ENCODE results near the gene USP24.

USP24 gene

GRCh38 chr1:55051169-55051568, 164.0 kb downstream of the USP24 start:
- Mint-ChIP-seq H3K4me3 (no peak overlapping the region), H3K4me1 (ENCODE audit: low read depth) (no peaks in the 10 kb centered on the region), H3K9me3 (no peaks in the 10 kb centered on the region), H3K27me3 (no peaks in the 10 kb centered on the region), H3K27ac (no peak overlapping the region), H3K36me3 (ENCODE audit: low read depth) (no peaks in the 10 kb centered on the region)

GRCh38 chr1:55050283-55050682, 164.9 kb downstream of the USP24 start:
- no peak overlapping the region for H3K4me3 Mint-ChIP-seq
- no peaks in the 10 kb centered on the region for H3K27me3 Mint-ChIP-seq
- no peak overlapping the region for H3K27ac Mint-ChIP-seq
- H3K4me1 Mint-ChIP-seq (ENCODE audit: low read depth) = no peaks in the 10 kb centered on the region
- no peaks in the 10 kb centered on the region for H3K36me3 Mint-ChIP-seq (ENCODE audit: low read depth)
- H3K9me3 Mint-ChIP-seq = no peaks in the 10 kb centered on the region

- Mint-ChIP-seq H3K4me3 (no peak overlapping the region), H3K27ac (no peak overlapping the region), H3K27me3 (no peaks in the 10 kb centered on the region), H3K36me3 (ENCODE audit: low read depth) (no peaks in the 10 kb centered on the region), H3K4me1 (ENCODE audit: low read depth) (no peaks in the 10 kb centered on the region), H3K9me3 (no peaks in the 10 kb centered on the region)
Measured at GRCh38 chr1:55049914-55050278, 165.3 kb downstream of the USP24 start.

GRCh38 chr1:55049271-55049913, 165.8 kb downstream of the USP24 start:
- H3K27ac Mint-ChIP-seq = no peak overlapping the region
- no peaks in the 10 kb centered on the region for H3K9me3 Mint-ChIP-seq
- H3K36me3 Mint-ChIP-seq (ENCODE audit: low read depth) = no peaks in the 10 kb centered on the region
- no peaks in the 10 kb centered on the region for H3K4me1 Mint-ChIP-seq (ENCODE audit: low read depth)
- H3K4me3 Mint-ChIP-seq = no peak overlapping the region
- H3K27me3 Mint-ChIP-seq = no peaks in the 10 kb centered on the region

- H3K27me3 Mint-ChIP-seq = no peaks in the 10 kb centered on the region
- H3K9me3 Mint-ChIP-seq = no peaks in the 10 kb centered on the region
- no peaks in the 10 kb centered on the region for H3K4me1 Mint-ChIP-seq (ENCODE audit: low read depth)
- no peak overlapping the region for H3K4me3 Mint-ChIP-seq
- H3K27ac Mint-ChIP-seq = no peak overlapping the region
- no peaks in the 10 kb centered on the region for H3K36me3 Mint-ChIP-seq (ENCODE audit: low read depth)
Measured at GRCh38 chr1:55048453-55049270, 166.5 kb downstream of the USP24 start.

GRCh38 chr1:55047611-55048010, 167.6 kb downstream of the USP24 start:
- Mint-ChIP-seq H3K36me3 (ENCODE audit: low read depth) (no peaks in the 10 kb centered on the region), H3K27ac (no peak overlapping the region), H3K9me3 (no peaks in the 10 kb centered on the region), H3K4me3 (no peak overlapping the region), H3K27me3 (no peaks in the 10 kb centered on the region), H3K4me1 (ENCODE audit: low read depth) (no peaks in the 10 kb centered on the region)

GRCh38 chr1:55046871-55047270, 168.3 kb downstream of the USP24 start:
- Mint-ChIP-seq H3K4me1 (ENCODE audit: low read depth) (no peaks in the 10 kb centered on the region), H3K36me3 (ENCODE audit: low read depth) (no peaks in the 10 kb centered on the region), H3K27ac (no peak overlapping the region), H3K4me3 (no peak overlapping the region), H3K27me3 (peaks cover 6% of the 10 kb centered on the region), H3K9me3 (no peaks in the 10 kb centered on the region)

- H3K4me3 Mint-ChIP-seq = no peak overlapping the region
Measured at GRCh38 chr1:55045430-55045829, 169.7 kb downstream of the USP24 start.

GRCh38 chr1:55044617-55045397, 170.4 kb downstream of the USP24 start:
- peaks cover 25% of the 10 kb centered on the region for H3K27me3 Mint-ChIP-seq

More at GRCh38 chr1:55045430-55045829, 169.7 kb downstream of the USP24 start:
- Mint-ChIP-seq H3K27me3 (peaks cover 20% of the 10 kb centered on the region), H3K27ac (no peak overlapping the region), H3K9me3 (no peaks in the 10 kb centered on the region), H3K4me1 (ENCODE audit: low read depth) (no peaks in the 10 kb centered on the region), H3K36me3 (ENCODE audit: low read depth) (no peaks in the 10 kb centered on the region)

GRCh38 chr1:55043726-55044125, 171.4 kb downstream of the USP24 start:
- Mint-ChIP-seq H3K36me3 (ENCODE audit: low read depth) (no peaks in the 10 kb centered on the region), H3K4me3 (no peak overlapping the region), H3K9me3 (no peaks in the 10 kb centered on the region), H3K27me3 (peaks cover 33% of the 10 kb centered on the region), H3K27ac (no peak overlapping the region), H3K4me1 (ENCODE audit: low read depth) (no peaks in the 10 kb centered on the region)

More at GRCh38 chr1:55044617-55045397, 170.4 kb downstream of the USP24 start:
- Mint-ChIP-seq H3K9me3 (no peaks in the 10 kb centered on the region), H3K4me1 (ENCODE audit: low read depth) (no peaks in the 10 kb centered on the region), H3K4me3 (no peak overlapping the region), H3K36me3 (ENCODE audit: low read depth) (no peaks in the 10 kb centered on the region), H3K27ac (no peak overlapping the region)

- Mint-ChIP-seq H3K4me3 (no peak overlapping the region), H3K27ac (no peak overlapping the region), H3K27me3 (peaks cover 40% of the 10 kb centered on the region), H3K36me3 (ENCODE audit: low read depth) (no peaks in the 10 kb centered on the region), H3K4me1 (ENCODE audit: low read depth) (no peaks in the 10 kb centered on the region), H3K9me3 (no peaks in the 10 kb centered on the region)
Measured at GRCh38 chr1:55043011-55043410, 172.2 kb downstream of the USP24 start.

- Mint-ChIP-seq H3K4me3 (no peak overlapping the region), H3K36me3 (ENCODE audit: low read depth) (no peaks in the 10 kb centered on the region), H3K4me1 (ENCODE audit: low read depth) (no peaks in the 10 kb centered on the region), H3K27ac (no peak overlapping the region), H3K9me3 (no peaks in the 10 kb centered on the region), H3K27me3 (peaks cover 54% of the 10 kb centered on the region)
Measured at GRCh38 chr1:55041613-55042012, 173.6 kb downstream of the USP24 start.

- Mint-ChIP-seq H3K4me3 (no peak overlapping the region), H3K4me1 (ENCODE audit: low read depth) (no peaks in the 10 kb centered on the region), H3K36me3 (ENCODE audit: low read depth) (no peaks in the 10 kb centered on the region), H3K9me3 (no peaks in the 10 kb centered on the region), H3K27me3 (peaks cover 59% of the 10 kb centered on the region), H3K27ac (no peak overlapping the region)
Measured at GRCh38 chr1:55040933-55041494, 174.2 kb downstream of the USP24 start.

- no peak overlapping the region for H3K27ac Mint-ChIP-seq
- no peak overlapping the region for H3K4me3 Mint-ChIP-seq
- H3K27me3 Mint-ChIP-seq = peaks cover 66% of the 10 kb centered on the region
- no peaks in the 10 kb centered on the region for H3K36me3 Mint-ChIP-seq (ENCODE audit: low read depth)
- no peaks in the 10 kb centered on the region for H3K4me1 Mint-ChIP-seq (ENCODE audit: low read depth)
- no peaks in the 10 kb centered on the region for H3K9me3 Mint-ChIP-seq
Measured at GRCh38 chr1:55040083-55040932, 174.9 kb downstream of the USP24 start.
